Astrocyte (in vitro differentiated cells and primary cell): ENCODE data around the gene BLVRB. TPM values are rescaled to one million over a fixed set of nuclear protein-coding genes. Genes with fewer than 3 reads are reported as not detected.

ENCODE experiments used
- DNase-seq: peaks from one replicate; pipeline ENCODE4 v3.0.0-alpha.2; 2010; ENCODE audit warnings: low read depth
- FAIRE-seq: peaks from 2 replicates; lab custom pipeline; 2011; peaks lifted over from hg19 to GRCh38; lab: Jason Lieb, UNC
- H2AFZ ChIP-seq: 2 replicates; pipeline ENCODE4 v1.6.0; 2012; ENCODE audit warnings: low read depth, low read length, inconsistent platforms
- H3K27ac ChIP-seq: 2 replicates; pipeline ENCODE4 v1.5.1; 2011; ENCODE audit warnings: low read depth, low read length, inconsistent platforms
- H3K27me3 ChIP-seq: 2 replicates; pipeline ENCODE4 v1.6.0; 2011; ENCODE audit warnings: low read length, inconsistent platforms; ENCODE audit not compliant: insufficient read depth
- H3K36me3 ChIP-seq: 2 replicates; pipeline ENCODE4 v1.5.1; 2011; ENCODE audit warnings: low read length, inconsistent platforms; ENCODE audit not compliant: insufficient read depth
- H3K4me1 ChIP-seq: 2 replicates; pipeline ENCODE4 v1.5.1; 2011; ENCODE audit warnings: low read length, inconsistent platforms; ENCODE audit not compliant: insufficient read depth
- H3K4me2 ChIP-seq: 2 replicates; pipeline ENCODE4 v1.6.0; 2012; ENCODE audit warnings: low read length, inconsistent platforms
- H3K4me3 ChIP-seq: 2 replicates; pipeline ENCODE4 v1.5.1; 2011; ENCODE audit warnings: low read depth, mild to moderate bottlenecking, low read length, inconsistent platforms; ENCODE audit not compliant: insufficient read depth
- H3K79me2 ChIP-seq: 2 replicates; pipeline ENCODE4 v1.6.0; 2012; ENCODE audit warnings: mild to moderate bottlenecking, low read length, inconsistent platforms; ENCODE audit not compliant: insufficient read depth
- H3K9ac ChIP-seq: 2 replicates; pipeline ENCODE4 v1.6.0; 2012; ENCODE audit warnings: mild to moderate bottlenecking, low read length, inconsistent platforms
- H3K9me3 ChIP-seq: 2 replicates; pipeline ENCODE4 v1.5.1; 2012; ENCODE audit warnings: low read depth, mild to moderate bottlenecking, low read length, inconsistent platforms; ENCODE audit not compliant: insufficient read depth
- H4K20me1 ChIP-seq: 2 replicates; pipeline ENCODE4 v1.6.0; 2012; ENCODE audit warnings: low read length, inconsistent platforms; ENCODE audit not compliant: insufficient read depth
- H3K27ac Mint-ChIP-seq: one replicate; pipeline ENCODE4 v1.8.0; 2021; ENCODE audit warnings: mild to moderate bottlenecking, mixed read lengths; ENCODE audit not compliant: unreplicated experiment
- H3K27me3 Mint-ChIP-seq: one replicate; pipeline ENCODE4 v1.8.0; 2021; ENCODE audit warnings: low read depth, mixed read lengths; ENCODE audit not compliant: unreplicated experiment
- H3K36me3 Mint-ChIP-seq: one replicate; pipeline ENCODE4 v1.8.0; 2021; ENCODE audit warnings: low read depth, mixed read lengths; ENCODE audit not compliant: unreplicated experiment
- H3K4me1 Mint-ChIP-seq: one replicate; pipeline ENCODE4 v1.8.0; 2021; ENCODE audit warnings: low read depth, mixed read lengths; ENCODE audit not compliant: unreplicated experiment
- H3K4me3 Mint-ChIP-seq: one replicate; pipeline ENCODE4 v1.8.0; 2021; ENCODE audit warnings: mild to moderate bottlenecking, moderate library complexity, mixed read lengths; ENCODE audit not compliant: unreplicated experiment
- H3K9me3 Mint-ChIP-seq: one replicate; pipeline ENCODE4 v1.8.0; 2021; ENCODE audit warnings: mild to moderate bottlenecking, mixed read lengths; ENCODE audit not compliant: unreplicated experiment
- EZH2 ChIP-seq: IDR thresholded peaks from 2 replicates; pipeline ENCODE4 v1.6.1; 2012; ENCODE audit warnings: mild to moderate bottlenecking, low read length, inconsistent platforms; ENCODE audit not compliant: insufficient read depth
- total RNA-seq: library from RNA; stranded (reverse); gene quantifications from 2 replicates; pipeline ENCODE4 v1.2.1, GENCODE V29; 2021
- TF ChIP-seq, protein P1 (sequence below): IDR thresholded peaks from 2 replicates; pipeline ENCODE4 v1.5.1; 2011; ENCODE audit warnings: low read depth, mild to moderate bottlenecking, inconsistent platforms, low read length, moderate library complexity; ENCODE audit not compliant: insufficient read depth

BLVRB gene
- total RNA-seq, 1 donor from 2014 or later, result 27.1 TPM

DNA sequence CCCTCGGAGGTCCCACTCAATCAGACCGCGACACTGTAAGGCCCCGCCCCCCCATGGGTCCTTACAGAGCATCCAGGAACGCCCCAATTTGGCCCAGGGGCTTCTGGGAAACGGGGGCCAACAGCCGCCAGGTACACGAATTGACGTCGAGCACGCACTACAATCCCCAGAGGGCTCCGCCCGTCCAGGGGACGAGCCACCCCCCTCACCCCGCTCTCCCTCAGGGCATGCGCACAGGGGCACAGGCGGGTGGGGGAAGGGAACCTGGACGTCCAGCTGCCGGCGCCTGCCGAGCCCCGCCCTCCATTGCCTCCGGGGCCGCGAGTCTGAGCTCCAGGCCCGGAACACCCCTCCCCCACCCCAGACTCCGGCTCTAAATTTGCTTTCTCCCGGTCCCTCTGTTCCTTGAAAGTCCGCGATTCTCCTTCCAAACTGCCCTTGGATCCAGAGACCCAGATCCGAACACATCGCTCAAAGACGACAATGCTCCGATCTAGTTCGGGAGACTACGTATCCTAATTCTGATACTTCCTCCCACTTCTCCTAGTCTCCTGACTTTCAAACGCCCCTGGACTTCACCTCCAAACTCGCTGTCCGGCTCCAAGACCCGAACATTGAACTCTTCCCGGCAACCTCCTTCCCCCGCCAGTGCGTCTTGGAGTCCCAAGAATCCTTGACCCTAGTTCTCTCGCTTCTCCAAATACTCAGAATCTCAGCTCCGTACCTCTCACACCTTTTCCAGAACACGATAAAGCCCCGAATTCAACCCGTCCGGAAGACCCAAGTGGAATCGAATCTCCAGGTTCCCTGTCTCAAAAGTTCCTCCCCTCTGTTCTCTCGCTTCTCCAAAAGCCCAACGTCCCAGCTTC, 22.2 kb downstream of the BLVRB start:
- DNase-seq (peak; percentile 98), FAIRE-seq (no peak)
- Histone ChIP-seq H2AFZ (peak overlapping the region; percentile 68), H3K36me3 (peaks cover 17% of the 10 kb centered on the region), H3K27ac (peak overlapping the region; percentile 96), H3K4me1 (peaks cover 16% of the 10 kb centered on the region), H3K27me3 (no peaks in the 10 kb centered on the region), H4K20me1 (peaks cover 31% of the 10 kb centered on the region), H3K9me3 (no peaks in the 10 kb centered on the region), H3K9ac (peak overlapping the region; percentile 98), H3K4me2 (peak overlapping the region; percentile 99), H3K4me3 (peak overlapping the region; percentile 100), H3K79me2 (peaks cover 41% of the 10 kb centered on the region)
- Mint-ChIP-seq H3K27me3 (no peaks in the 10 kb centered on the region), H3K9me3 (no peaks in the 10 kb centered on the region), H3K4me1 (peaks cover 25% of the 10 kb centered on the region), H3K27ac (peak overlapping the region; percentile 99), H3K4me3 (peak overlapping the region; percentile 97), H3K36me3 (peaks cover 20% of the 10 kb centered on the region)
- TF ChIP-seq EZH2, result no peak
- TF ChIP-seq, protein P1, sequence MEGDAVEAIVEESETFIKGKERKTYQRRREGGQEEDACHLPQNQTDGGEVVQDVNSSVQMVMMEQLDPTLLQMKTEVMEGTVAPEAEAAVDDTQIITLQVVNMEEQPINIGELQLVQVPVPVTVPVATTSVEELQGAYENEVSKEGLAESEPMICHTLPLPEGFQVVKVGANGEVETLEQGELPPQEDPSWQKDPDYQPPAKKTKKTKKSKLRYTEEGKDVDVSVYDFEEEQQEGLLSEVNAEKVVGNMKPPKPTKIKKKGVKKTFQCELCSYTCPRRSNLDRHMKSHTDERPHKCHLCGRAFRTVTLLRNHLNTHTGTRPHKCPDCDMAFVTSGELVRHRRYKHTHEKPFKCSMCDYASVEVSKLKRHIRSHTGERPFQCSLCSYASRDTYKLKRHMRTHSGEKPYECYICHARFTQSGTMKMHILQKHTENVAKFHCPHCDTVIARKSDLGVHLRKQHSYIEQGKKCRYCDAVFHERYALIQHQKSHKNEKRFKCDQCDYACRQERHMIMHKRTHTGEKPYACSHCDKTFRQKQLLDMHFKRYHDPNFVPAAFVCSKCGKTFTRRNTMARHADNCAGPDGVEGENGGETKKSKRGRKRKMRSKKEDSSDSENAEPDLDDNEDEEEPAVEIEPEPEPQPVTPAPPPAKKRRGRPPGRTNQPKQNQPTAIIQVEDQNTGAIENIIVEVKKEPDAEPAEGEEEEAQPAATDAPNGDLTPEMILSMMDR, result no peak

DNA sequence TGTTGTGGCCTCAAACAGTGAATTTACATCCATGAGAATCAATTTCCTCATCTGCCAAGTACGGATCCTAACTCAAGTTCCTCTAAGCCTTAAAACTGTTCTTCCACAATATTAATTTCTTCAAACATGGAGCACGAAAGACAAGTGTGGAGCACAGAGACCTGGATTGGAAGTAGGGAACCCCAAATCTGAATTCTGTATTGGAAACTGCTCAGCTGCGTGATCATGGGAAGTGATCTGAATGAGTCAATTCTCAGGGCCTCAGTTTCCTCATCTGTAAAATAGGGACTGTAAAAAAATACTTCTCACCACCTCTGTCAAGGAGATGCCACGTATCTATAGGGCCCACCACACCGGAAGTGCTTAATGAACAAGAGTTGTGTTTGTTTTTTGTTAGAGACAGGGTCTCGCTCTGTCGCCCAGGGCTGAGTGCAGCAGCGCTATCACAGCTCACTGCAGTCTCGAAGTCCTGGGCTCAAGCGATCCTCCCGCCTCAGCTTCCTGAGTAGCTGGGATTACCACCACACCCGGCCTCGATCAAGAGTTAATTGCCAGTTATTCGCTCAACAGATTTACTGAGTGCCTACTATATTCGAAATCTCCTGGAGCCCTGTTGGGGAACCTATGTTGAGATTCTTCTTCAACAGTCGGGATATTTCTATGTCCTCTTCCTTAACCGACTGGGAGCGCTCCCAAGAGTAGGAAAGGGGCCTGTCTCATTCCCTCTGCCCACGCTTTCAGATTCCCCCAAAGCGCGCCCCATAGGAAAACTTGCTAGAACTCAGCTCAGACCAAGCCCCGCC, 23.0 kb downstream of the BLVRB start:
- Histone ChIP-seq H3K79me2 (peaks cover 41% of the 10 kb centered on the region), H3K4me3 (peak overlapping the region; percentile 100), H3K4me1 (peaks cover 16% of the 10 kb centered on the region), H3K36me3 (peaks cover 17% of the 10 kb centered on the region), H3K4me2 (peak overlapping the region; percentile 99), H3K9me3 (no peaks in the 10 kb centered on the region), H3K9ac (peak overlapping the region; percentile 98), H2AFZ (peak overlapping the region; percentile 11), H3K27me3 (no peaks in the 10 kb centered on the region), H4K20me1 (peaks cover 31% of the 10 kb centered on the region), H3K27ac (peak overlapping the region; percentile 67)
- Mint-ChIP-seq H3K4me3 (peak overlapping the region; percentile 97), H3K27me3 (no peaks in the 10 kb centered on the region), H3K36me3 (peaks cover 16% of the 10 kb centered on the region), H3K27ac (peak overlapping the region; percentile 99), H3K4me1 (peaks cover 25% of the 10 kb centered on the region), H3K9me3 (no peaks in the 10 kb centered on the region)
- DNase-seq, result no peak
- TF ChIP-seq, protein P1, result no peak
- no peak for TF ChIP-seq EZH2
- FAIRE-seq, result no peak
